ENCODE results near the gene CACNB2. TPM values are rescaled to one million over a fixed set of nuclear protein-coding genes. Genes with fewer than 3 reads are reported as not detected.

CACNB2 gene
- total RNA-seq, 1 experiment from 2014 or later = not detected

- H3K4me3 ChIP-seq (ENCODE audit: low read depth in 2 of 2, low read length in 2 of 2) = no peak overlapping the region
- intact Hi-C loops (cut with micrococcal nuclease; ENCODE audit: unreplicated experiment) (no loop called here), in situ Hi-C loops (cut with HindIII; ENCODE audit: low pct_unique_long_range_greater_than_20kb, low sequenced_read_pairs) (no loop called here)
- no peaks in the 10 kb centered on the region for H3K9me3 ChIP-seq (ENCODE audit: control insufficient read depth, insufficient read depth, low read depth, low read length)
- DNase-seq (ENCODE audit: low read depth, low spot score) (no peak), ATAC-seq (no peak)
- ChIA-PET CTCF (no interaction called here), POLR2A (no interaction called here)
- BruUV-seq (replicated peaks) = no TSS peak
- H3K27me3 ChIP-seq (ENCODE audit: control insufficient read depth, insufficient read depth, low read length) = no peaks in the 10 kb centered on the region
- no peaks in the 10 kb centered on the region for H3K4me1 ChIP-seq (ENCODE audit: control insufficient read depth, insufficient read depth, low read length)
- TF ChIP-seq, protein P1, sequence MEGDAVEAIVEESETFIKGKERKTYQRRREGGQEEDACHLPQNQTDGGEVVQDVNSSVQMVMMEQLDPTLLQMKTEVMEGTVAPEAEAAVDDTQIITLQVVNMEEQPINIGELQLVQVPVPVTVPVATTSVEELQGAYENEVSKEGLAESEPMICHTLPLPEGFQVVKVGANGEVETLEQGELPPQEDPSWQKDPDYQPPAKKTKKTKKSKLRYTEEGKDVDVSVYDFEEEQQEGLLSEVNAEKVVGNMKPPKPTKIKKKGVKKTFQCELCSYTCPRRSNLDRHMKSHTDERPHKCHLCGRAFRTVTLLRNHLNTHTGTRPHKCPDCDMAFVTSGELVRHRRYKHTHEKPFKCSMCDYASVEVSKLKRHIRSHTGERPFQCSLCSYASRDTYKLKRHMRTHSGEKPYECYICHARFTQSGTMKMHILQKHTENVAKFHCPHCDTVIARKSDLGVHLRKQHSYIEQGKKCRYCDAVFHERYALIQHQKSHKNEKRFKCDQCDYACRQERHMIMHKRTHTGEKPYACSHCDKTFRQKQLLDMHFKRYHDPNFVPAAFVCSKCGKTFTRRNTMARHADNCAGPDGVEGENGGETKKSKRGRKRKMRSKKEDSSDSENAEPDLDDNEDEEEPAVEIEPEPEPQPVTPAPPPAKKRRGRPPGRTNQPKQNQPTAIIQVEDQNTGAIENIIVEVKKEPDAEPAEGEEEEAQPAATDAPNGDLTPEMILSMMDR (IDR thresholded peaks at IDR 0.05) = no peak
- TF ChIP-seq TCF7L2 (IDR thresholded peaks at IDR 0.05; ENCODE audit: low read depth, low read length) (no peak), SIN3A (IDR thresholded peaks at IDR 0.05; ENCODE audit: borderline replicate concordance, insufficient read depth, low read depth, low read length) (no peak), POLR2AphosphoS5 (IDR thresholded peaks at IDR 0.05; ENCODE audit: low read depth, low read length) (no peak)
- TF ChIP-seq, protein P2, sequence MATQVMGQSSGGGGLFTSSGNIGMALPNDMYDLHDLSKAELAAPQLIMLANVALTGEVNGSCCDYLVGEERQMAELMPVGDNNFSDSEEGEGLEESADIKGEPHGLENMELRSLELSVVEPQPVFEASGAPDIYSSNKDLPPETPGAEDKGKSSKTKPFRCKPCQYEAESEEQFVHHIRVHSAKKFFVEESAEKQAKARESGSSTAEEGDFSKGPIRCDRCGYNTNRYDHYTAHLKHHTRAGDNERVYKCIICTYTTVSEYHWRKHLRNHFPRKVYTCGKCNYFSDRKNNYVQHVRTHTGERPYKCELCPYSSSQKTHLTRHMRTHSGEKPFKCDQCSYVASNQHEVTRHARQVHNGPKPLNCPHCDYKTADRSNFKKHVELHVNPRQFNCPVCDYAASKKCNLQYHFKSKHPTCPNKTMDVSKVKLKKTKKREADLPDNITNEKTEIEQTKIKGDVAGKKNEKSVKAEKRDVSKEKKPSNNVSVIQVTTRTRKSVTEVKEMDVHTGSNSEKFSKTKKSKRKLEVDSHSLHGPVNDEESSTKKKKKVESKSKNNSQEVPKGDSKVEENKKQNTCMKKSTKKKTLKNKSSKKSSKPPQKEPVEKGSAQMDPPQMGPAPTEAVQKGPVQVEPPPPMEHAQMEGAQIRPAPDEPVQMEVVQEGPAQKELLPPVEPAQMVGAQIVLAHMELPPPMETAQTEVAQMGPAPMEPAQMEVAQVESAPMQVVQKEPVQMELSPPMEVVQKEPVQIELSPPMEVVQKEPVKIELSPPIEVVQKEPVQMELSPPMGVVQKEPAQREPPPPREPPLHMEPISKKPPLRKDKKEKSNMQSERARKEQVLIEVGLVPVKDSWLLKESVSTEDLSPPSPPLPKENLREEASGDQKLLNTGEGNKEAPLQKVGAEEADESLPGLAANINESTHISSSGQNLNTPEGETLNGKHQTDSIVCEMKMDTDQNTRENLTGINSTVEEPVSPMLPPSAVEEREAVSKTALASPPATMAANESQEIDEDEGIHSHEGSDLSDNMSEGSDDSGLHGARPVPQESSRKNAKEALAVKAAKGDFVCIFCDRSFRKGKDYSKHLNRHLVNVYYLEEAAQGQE (IDR thresholded peaks at IDR 0.05; ENCODE audit: insufficient read depth in 1 of 2, low read depth in 2 of 2, low read length in 1 of 2) = no peak
- H3K36me3 ChIP-seq (ENCODE audit: control insufficient read depth, insufficient read depth, low read length) = no peaks in the 10 kb centered on the region
- no peak overlapping the region for H3K27ac ChIP-seq (ENCODE audit: low read length)
Observed at GRCh38 chr10:18157881-18158280, 17.7 kb downstream of the CACNB2 start.

DNA sequence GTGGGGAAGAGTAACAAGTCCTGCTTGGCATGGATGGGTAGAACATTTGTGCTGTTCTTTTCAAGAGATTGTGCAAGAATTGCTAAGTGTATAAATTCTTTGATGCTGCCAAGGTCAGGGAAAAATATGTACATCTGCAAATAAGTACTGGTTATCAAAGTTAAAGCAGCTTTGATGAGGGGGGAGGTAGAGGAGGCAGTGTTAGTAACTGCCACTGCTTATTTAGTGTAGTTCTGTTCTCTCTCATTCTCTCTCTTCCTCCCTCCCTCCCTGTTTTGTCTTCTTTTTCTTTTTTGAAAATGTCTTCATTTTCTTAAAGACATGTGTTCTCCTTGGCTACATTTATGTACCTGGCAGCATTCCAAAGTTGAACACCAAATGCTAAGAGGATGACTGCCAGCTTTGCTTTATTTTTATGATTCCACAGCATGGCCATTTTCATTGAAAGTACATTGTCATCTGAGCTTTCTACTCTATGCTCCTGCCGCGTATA lies 18.6 kb downstream of the CACNB2 start:
- in situ Hi-C loops (cut with HindIII; ENCODE audit: low pct_unique_long_range_greater_than_20kb, low sequenced_read_pairs) = no loop called here
- Histone ChIP-seq H3K27me3 (ENCODE audit: control insufficient read depth, insufficient read depth, low read length) (no peaks in the 10 kb centered on the region), H3K36me3 (ENCODE audit: control insufficient read depth, insufficient read depth, low read length) (no peaks in the 10 kb centered on the region), H3K4me3 (ENCODE audit: low read depth in 2 of 2, low read length in 2 of 2) (no peak overlapping the region), H3K9me3 (ENCODE audit: control insufficient read depth, insufficient read depth, low read depth, low read length) (no peaks in the 10 kb centered on the region), H3K27ac (ENCODE audit: low read length) (no peak overlapping the region), H3K4me1 (ENCODE audit: control insufficient read depth, insufficient read depth, low read length) (no peaks in the 10 kb centered on the region)
- TF ChIP-seq, protein P2 (IDR thresholded peaks at IDR 0.05; ENCODE audit: insufficient read depth in 1 of 2, low read depth in 2 of 2, low read length in 1 of 2) = no peak
- TF ChIP-seq, protein P1 (IDR thresholded peaks at IDR 0.05) = no peak
- TF ChIP-seq POLR2AphosphoS5 (IDR thresholded peaks at IDR 0.05; ENCODE audit: low read depth, low read length) (no peak), TCF7L2 (IDR thresholded peaks at IDR 0.05; ENCODE audit: low read depth, low read length) (no peak), SIN3A (IDR thresholded peaks at IDR 0.05; ENCODE audit: borderline replicate concordance, insufficient read depth, low read depth, low read length) (no peak)
- CTCF ChIA-PET = no interaction called here
- BruUV-seq (replicated peaks) = no TSS peak
- POLR2A ChIA-PET = no interaction called here
- ATAC-seq = no peak
- no peak for DNase-seq (ENCODE audit: low read depth, low spot score)
- intact Hi-C loops (cut with micrococcal nuclease; ENCODE audit: unreplicated experiment) = no loop called here

Measured in Panc1 (cell line).